HEK293 (cell line): ENCODE data around the gene TIGD3.

Source experiments
- CTCF ChIA-PET: fragments of 350-600 bp; formaldehyde crosslinking; extraction: SDS; loops from one replicate; lab custom pipeline; 2021; ENCODE audit warnings: antibody characterized with exemption; lab: Yijun Ruan, JAX
- POLR2A ChIA-PET: fragments of 300-600 bp; formaldehyde crosslinking; extraction: SDS; loops from one replicate; lab custom pipeline; 2020; ENCODE audit warnings: antibody characterized with exemption, inconsistent platforms; lab: Yijun Ruan, JAX
- H3K27ac ChIP-seq: fragments of 200-500 bp; sonication (Bioruptor generic); 2 replicates; pipeline ENCODE4 v1.5.1; 2014; ENCODE audit warnings: low read depth, low read length, control low read depth, inconsistent platforms; ENCODE audit errors: extremely low read depth
- H3K36me3 ChIP-seq, 2 experiments: fragments of 200-500 bp in 1 of 2; sonication (Bioruptor generic) in 1 of 2; 1 replicate in 1 of 2; 2 replicates in 1 of 2; pipeline ENCODE4 v1.5.1; 2014 to 2017; ENCODE audit warnings: inconsistent platforms in 2 of 2, low read length in 2 of 2; ENCODE audit not compliant: control insufficient read depth in 2 of 2, insufficient read depth in 1 of 2
- H3K4me1 ChIP-seq: fragments of 200-500 bp; sonication (Bioruptor generic); 2 replicates; pipeline ENCODE4 v1.5.1; 2014; ENCODE audit warnings: mild to moderate bottlenecking, low read length, inconsistent platforms; ENCODE audit not compliant: control insufficient read depth, insufficient read depth
- H3K4me3 ChIP-seq: 2 replicates; pipeline ENCODE4 v1.5.1; 2011; ENCODE audit warnings: low read depth, mild to moderate bottlenecking, control low read depth, low read length, moderate library complexity
- H3K9me3 ChIP-seq: fragments of 200-500 bp; sonication (Bioruptor generic); 2 replicates; pipeline ENCODE4 v1.5.1; 2014; ENCODE audit warnings: low read depth, low read length, inconsistent platforms; ENCODE audit not compliant: control insufficient read depth, insufficient read depth
- GLI2 ChIP-seq: fragments of 450-650 bp; formaldehyde crosslinking; IDR thresholded peaks from 2 replicates; pipeline ENCODE4; 2017; ENCODE audit warnings: missing biosample characterization, missing genetic modification characterization, low read depth, borderline replicate concordance
- GLIS1 ChIP-seq: fragments of 450-650 bp; formaldehyde crosslinking; IDR thresholded peaks from 2 replicates; pipeline ENCODE4 v1.5.1; 2016; ENCODE audit warnings: missing biosample characterization, missing genetic modification characterization
- HOXD13 ChIP-seq: sonication (generic); formaldehyde crosslinking; IDR thresholded peaks from 2 replicates; pipeline ENCODE4 v1.8.0; 2022; ENCODE audit warnings: missing genetic modification reagents, borderline replicate concordance
- PBX3 ChIP-seq: sonication (generic); formaldehyde crosslinking; IDR thresholded peaks from 2 replicates; pipeline ENCODE4 v1.8.1; 2022; ENCODE audit warnings: mild to moderate bottlenecking, moderate library complexity, missing genetic modification reagents
- PRDM1 ChIP-seq: fragments of 450-650 bp; formaldehyde crosslinking; IDR thresholded peaks from 2 replicates; pipeline ENCODE4; 2016; ENCODE audit warnings: missing biosample characterization, missing genetic modification characterization
- REST ChIP-seq: fragments of 450-650 bp; formaldehyde crosslinking; IDR thresholded peaks from 2 replicates; pipeline ENCODE4 v1.5.1; 2016; ENCODE audit warnings: missing biosample characterization, missing genetic modification characterization
- SP2 ChIP-seq: fragments of 450-650 bp; formaldehyde crosslinking; IDR thresholded peaks from 2 replicates; pipeline ENCODE4 v1.5.1; 2016; ENCODE audit warnings: missing biosample characterization, missing genetic modification characterization
- SP7 ChIP-seq: fragments of 450-650 bp; formaldehyde crosslinking; IDR thresholded peaks from 2 replicates; pipeline ENCODE4 v1.5.1; 2016; ENCODE audit warnings: missing biosample characterization, missing genetic modification characterization
- ZBTB11 ChIP-seq: fragments of 450-650 bp; formaldehyde crosslinking; conservative IDR thresholded peaks from 2 replicates; pipeline ENCODE4 v1.5.1; 2016; ENCODE audit warnings: low read depth, missing biosample characterization, missing genetic modification characterization
- ZBTB6 ChIP-seq: fragments of 450-650 bp; formaldehyde crosslinking; IDR thresholded peaks from 2 replicates; pipeline ENCODE4 v1.5.1; 2017; ENCODE audit warnings: missing biosample characterization, missing genetic modification characterization
- ZFP3 ChIP-seq: fragments of 450-650 bp; formaldehyde crosslinking; IDR thresholded peaks from 2 replicates; pipeline ENCODE4 v1.5.1; 2016; ENCODE audit warnings: low read depth, missing biosample characterization, missing genetic modification characterization
- ZIC2 ChIP-seq: fragments of 450-650 bp; formaldehyde crosslinking; IDR thresholded peaks from 2 replicates; pipeline ENCODE4 v1.5.1; 2016; ENCODE audit warnings: missing biosample characterization, missing genetic modification characterization
- ZNF112 ChIP-seq: fragments of 450-650 bp; formaldehyde crosslinking; IDR thresholded peaks from 2 replicates; pipeline ENCODE4 v1.5.0; 2017; ENCODE audit warnings: missing biosample characterization, missing genetic modification characterization
- ZNF138 ChIP-seq: fragments of 450-650 bp; formaldehyde crosslinking; IDR thresholded peaks from 2 replicates; pipeline ENCODE4 v1.5.1; 2016; ENCODE audit warnings: missing biosample characterization, missing genetic modification characterization, borderline replicate concordance
- ZNF16 ChIP-seq: fragments of 450-650 bp; formaldehyde crosslinking; IDR thresholded peaks from 2 replicates; pipeline ENCODE4 v1.5.1; 2016; ENCODE audit warnings: low read depth, missing biosample characterization, missing genetic modification characterization
- ZNF366 ChIP-seq: fragments of 450-650 bp; formaldehyde crosslinking; conservative IDR thresholded peaks from 2 replicates; pipeline ENCODE4 v1.5.1; 2016; ENCODE audit warnings: missing biosample characterization, missing genetic modification characterization
- ZNF433 ChIP-seq: fragments of 450-650 bp; formaldehyde crosslinking; IDR thresholded peaks from 2 replicates; pipeline ENCODE4 v1.5.1; 2016; ENCODE audit warnings: missing biosample characterization, missing genetic modification characterization, low read depth
- ZNF596 ChIP-seq: fragments of 450-650 bp; IDR thresholded peaks from 2 replicates; pipeline ENCODE4 v1.5.0; 2018; ENCODE audit warnings: missing biosample characterization, mild to moderate bottlenecking, missing genetic modification characterization, moderate library complexity
- ZNF621 ChIP-seq: fragments of 450-650 bp; formaldehyde crosslinking; IDR thresholded peaks from 2 replicates; pipeline ENCODE4 v1.5.1; 2017; ENCODE audit warnings: missing biosample characterization, missing genetic modification characterization
- ZNF660 ChIP-seq: fragments of 450-650 bp; IDR thresholded peaks from 2 replicates; pipeline ENCODE4 v1.5.1; 2018; ENCODE audit warnings: missing biosample characterization, mild to moderate bottlenecking, missing genetic modification characterization
- ZNF704 ChIP-seq: fragments of 450-650 bp; formaldehyde crosslinking; IDR thresholded peaks from 2 replicates; pipeline ENCODE4 v1.5.1; 2016; ENCODE audit warnings: missing biosample characterization, missing genetic modification characterization
- ZNF76 ChIP-seq: fragments of 450-650 bp; formaldehyde crosslinking; IDR thresholded peaks from 2 replicates; pipeline ENCODE4; 2016; ENCODE audit warnings: low read depth, missing biosample characterization, missing genetic modification characterization, borderline replicate concordance
- ZNF768 ChIP-seq: fragments of 450-650 bp; formaldehyde crosslinking; IDR thresholded peaks from 2 replicates; pipeline ENCODE4 v1.5.1; 2018; ENCODE audit warnings: missing biosample characterization, mild to moderate bottlenecking, missing genetic modification characterization
- ZSCAN16 ChIP-seq: fragments of 450-650 bp; formaldehyde crosslinking; IDR thresholded peaks from 2 replicates; pipeline ENCODE4 v1.5.1; 2016; ENCODE audit warnings: missing biosample characterization, missing genetic modification characterization

The TIGD3 gene

GRCh38 chr11:65382804-65383368 lies 28.3 kb downstream of the TIGD3 start:
- Histone ChIP-seq H3K9me3 (no peaks in the 10 kb centered on the region), H3K4me1 (peaks cover 6% of the 10 kb centered on the region; the same call in 1 of the 2 replicates), H3K4me3 (peak overlapping the region; percentile 24), H3K27ac (peak overlapping the region; percentile 93), H3K36me3 (no peaks in the 10 kb centered on the region)
- ChIA-PET CTCF (interaction anchor here (0.6 to 2.5 kb wide), 4 partner anchors 11 to 365 kb away, joined by 3 to 7 read pairs (median 5); no protein-coding TSS in a partner anchor), POLR2A (interaction anchor here (0.7 to 8.3 kb wide), 9 partner anchors 12 to 123 kb away, joined by 3 to 110 read pairs (median 10); partner anchors contain the start of genes DPF2, MALAT1 and NEAT1)
- TF ChIP-seq SP7 (peak; percentile 18), HOXD13 (CRISPR knock-in tag) (0 out of 2 replicates have a peak, but pooled peaks have one; percentile 35), ZNF621 (tag by site-specific recombination) (no peak), ZNF112 (no peak), ZNF768 (tag by site-specific recombination) (no peak), ZNF76 (tag by site-specific recombination) (peak; percentile 42; the same call in 1 of the 2 replicates), ZNF660 (tag by site-specific recombination) (no peak), GLI2 (tag by site-specific recombination) (no peak), PRDM1 (tag by site-specific recombination) (no peak), ZSCAN16 (tag by site-specific recombination) (0 out of 2 replicates have a peak, but pooled peaks have one; percentile 58), GLIS1 (tag by site-specific recombination) (peak; percentile 2; the same call in 1 of the 2 replicates), ZIC2 (tag by site-specific recombination) (peak; percentile 74), ZNF366 (tag by site-specific recombination) (peak; percentile 76; the same call in 1 of the 2 replicates), PBX3 (CRISPR knock-in tag) (no peak)
- TF ChIP-seq, all 188 proteins: peak for 7

GRCh38 chr11:65383778-65384177 lies 29.2 kb downstream of the TIGD3 start:
- Histone ChIP-seq H3K36me3 (peaks cover 0 to 7% of the 10 kb centered on the region in 2 experiments; a peak in 1 of 3 replicates), H3K27ac (peak overlapping the region; percentile 8; the same call in 1 of the 2 replicates), H3K9me3 (no peaks in the 10 kb centered on the region), H3K4me3 (no peak overlapping the region), H3K4me1 (peaks cover 6% of the 10 kb centered on the region; the same call in 1 of the 2 replicates)
- POLR2A ChIA-PET: interaction anchor here (1.1 to 8.3 kb wide), 3 partner anchors 38 to 116 kb away, joined by 5 to 110 read pairs (median 14); partner anchors contain the start of genes MALAT1 and NEAT1
- CTCF ChIA-PET: interaction anchor here (0.7 to 2.5 kb wide), 2 partner anchors 88 to 115 kb away, joined by 4 to 7 read pairs; partner anchors contain the start of gene MALAT1
- TF ChIP-seq ZNF16 (tag by site-specific recombination) (no peak), ZNF596 (tag by site-specific recombination) (no peak), SP2 (tag by site-specific recombination) (no peak), ZNF704 (tag by site-specific recombination) (no peak), ZIC2 (tag by site-specific recombination) (no peak), ZBTB6 (tag by site-specific recombination) (no peak), ZNF433 (tag by site-specific recombination) (no peak), ZNF138 (no peak), REST (tag by site-specific recombination) (no peak), SP7 (no peak), ZFP3 (tag by site-specific recombination) (no peak), ZBTB11 (no peak)
